Ovary (tissue), 3 donors: ENCODE results near the gene TMEM182.

ENCODE experiments used
- POLR2A ChIP-seq: fragments of 450-650 bp; IDR thresholded peaks from one replicate; pipeline ENCODE4 v1.6.1; 2017; ENCODE audit warnings: antibody characterized with exemption, mild to moderate bottlenecking, moderate library complexity
- TF ChIP-seq, protein P1 (sequence below), 3 donors: fragments of 450-650 bp in 2 of 3; fragments of 200-600 bp in 1 of 3; IDR thresholded peaks; one replicate each; pipeline versions ENCODE4 v1.5.1 to v1.8.0; 2016 to 2022; ENCODE audit warnings: antibody characterized with exemption in 3 of 3, mild to moderate bottlenecking in 1 of 3
- donor health status: DM: no; HTN: no; CAD: no.

GRCh38 chr2:102806250-102806837 lies 44.5 kb downstream of the TMEM182 start:
- no peak for TF ChIP-seq POLR2A
- TF ChIP-seq, protein P1, sequence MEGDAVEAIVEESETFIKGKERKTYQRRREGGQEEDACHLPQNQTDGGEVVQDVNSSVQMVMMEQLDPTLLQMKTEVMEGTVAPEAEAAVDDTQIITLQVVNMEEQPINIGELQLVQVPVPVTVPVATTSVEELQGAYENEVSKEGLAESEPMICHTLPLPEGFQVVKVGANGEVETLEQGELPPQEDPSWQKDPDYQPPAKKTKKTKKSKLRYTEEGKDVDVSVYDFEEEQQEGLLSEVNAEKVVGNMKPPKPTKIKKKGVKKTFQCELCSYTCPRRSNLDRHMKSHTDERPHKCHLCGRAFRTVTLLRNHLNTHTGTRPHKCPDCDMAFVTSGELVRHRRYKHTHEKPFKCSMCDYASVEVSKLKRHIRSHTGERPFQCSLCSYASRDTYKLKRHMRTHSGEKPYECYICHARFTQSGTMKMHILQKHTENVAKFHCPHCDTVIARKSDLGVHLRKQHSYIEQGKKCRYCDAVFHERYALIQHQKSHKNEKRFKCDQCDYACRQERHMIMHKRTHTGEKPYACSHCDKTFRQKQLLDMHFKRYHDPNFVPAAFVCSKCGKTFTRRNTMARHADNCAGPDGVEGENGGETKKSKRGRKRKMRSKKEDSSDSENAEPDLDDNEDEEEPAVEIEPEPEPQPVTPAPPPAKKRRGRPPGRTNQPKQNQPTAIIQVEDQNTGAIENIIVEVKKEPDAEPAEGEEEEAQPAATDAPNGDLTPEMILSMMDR (IDR thresholded peaks at IDR 0.05) = no peak
